Measurements from ENCODE around the gene FYN.

DNA sequence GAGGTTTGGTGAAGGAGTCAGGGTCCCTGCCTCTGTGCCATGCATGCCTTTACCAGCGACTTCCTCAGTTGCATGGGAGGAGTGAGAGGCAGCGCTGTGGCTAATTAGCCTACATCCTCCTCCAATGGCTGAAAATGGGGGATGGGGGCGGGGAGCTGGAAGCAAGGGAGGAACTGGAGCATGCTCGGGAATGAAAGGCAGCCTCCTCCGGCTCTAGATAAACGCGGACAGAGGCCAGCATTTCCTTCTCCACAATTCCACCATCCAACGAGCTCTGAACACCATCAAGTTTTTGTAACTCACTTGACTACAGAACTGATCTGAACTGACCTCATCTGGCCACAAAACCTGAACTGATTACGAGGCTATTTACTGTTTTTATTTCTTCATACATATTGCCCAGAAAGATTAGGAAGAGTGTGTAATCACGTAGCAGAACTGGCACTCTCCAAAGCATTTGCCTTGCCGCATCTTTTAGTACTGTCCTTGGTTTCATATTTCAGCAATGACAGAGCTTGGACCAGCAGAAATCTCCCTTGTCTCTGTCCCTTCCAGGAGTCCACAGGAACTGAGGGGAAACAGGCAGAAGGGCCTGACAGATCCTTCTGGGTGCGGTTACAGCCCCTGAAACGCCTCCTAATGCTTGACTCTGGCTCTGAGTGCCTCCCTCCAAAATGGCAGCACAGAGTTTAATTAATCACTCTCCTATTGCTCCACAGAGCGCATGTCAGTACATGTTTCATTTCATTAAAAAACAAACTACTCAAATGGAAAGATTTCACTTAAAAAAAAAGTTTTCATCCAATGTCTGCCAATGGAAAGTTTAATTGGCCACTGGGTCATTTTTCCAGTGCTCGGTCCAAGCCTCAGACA, 209.3 kb downstream of the FYN start:
- TF ChIP-seq RFX5 (IDR thresholded peaks at IDR 0.05; ENCODE audit: low read depth, low read length) (no peak), POLR2A (IDR thresholded peaks at IDR 0.05; ENCODE audit: low read depth, low read length) (no peak), RAD21 (IDR thresholded peaks at IDR 0.05; ENCODE audit: low read length) (no peak), MAFK (IDR thresholded peaks at IDR 0.05; ENCODE audit: low read depth, low read length) (no peak), NFE2L2 (IDR thresholded peaks at IDR 0.05; ENCODE audit: low read depth, low read length) (no peak)
- TF ChIP-seq, protein P1, sequence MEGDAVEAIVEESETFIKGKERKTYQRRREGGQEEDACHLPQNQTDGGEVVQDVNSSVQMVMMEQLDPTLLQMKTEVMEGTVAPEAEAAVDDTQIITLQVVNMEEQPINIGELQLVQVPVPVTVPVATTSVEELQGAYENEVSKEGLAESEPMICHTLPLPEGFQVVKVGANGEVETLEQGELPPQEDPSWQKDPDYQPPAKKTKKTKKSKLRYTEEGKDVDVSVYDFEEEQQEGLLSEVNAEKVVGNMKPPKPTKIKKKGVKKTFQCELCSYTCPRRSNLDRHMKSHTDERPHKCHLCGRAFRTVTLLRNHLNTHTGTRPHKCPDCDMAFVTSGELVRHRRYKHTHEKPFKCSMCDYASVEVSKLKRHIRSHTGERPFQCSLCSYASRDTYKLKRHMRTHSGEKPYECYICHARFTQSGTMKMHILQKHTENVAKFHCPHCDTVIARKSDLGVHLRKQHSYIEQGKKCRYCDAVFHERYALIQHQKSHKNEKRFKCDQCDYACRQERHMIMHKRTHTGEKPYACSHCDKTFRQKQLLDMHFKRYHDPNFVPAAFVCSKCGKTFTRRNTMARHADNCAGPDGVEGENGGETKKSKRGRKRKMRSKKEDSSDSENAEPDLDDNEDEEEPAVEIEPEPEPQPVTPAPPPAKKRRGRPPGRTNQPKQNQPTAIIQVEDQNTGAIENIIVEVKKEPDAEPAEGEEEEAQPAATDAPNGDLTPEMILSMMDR (conservative IDR thresholded peaks at IDR 0.05; ENCODE audit: low read depth, low read length): no peak
- TF ChIP-seq, protein P2, sequence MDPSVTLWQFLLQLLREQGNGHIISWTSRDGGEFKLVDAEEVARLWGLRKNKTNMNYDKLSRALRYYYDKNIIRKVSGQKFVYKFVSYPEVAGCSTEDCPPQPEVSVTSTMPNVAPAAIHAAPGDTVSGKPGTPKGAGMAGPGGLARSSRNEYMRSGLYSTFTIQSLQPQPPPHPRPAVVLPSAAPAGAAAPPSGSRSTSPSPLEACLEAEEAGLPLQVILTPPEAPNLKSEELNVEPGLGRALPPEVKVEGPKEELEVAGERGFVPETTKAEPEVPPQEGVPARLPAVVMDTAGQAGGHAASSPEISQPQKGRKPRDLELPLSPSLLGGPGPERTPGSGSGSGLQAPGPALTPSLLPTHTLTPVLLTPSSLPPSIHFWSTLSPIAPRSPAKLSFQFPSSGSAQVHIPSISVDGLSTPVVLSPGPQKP (IDR thresholded peaks at IDR 0.05; ENCODE audit: borderline replicate concordance, low read depth, low read length): no peak

All from IMR-90 (cell line).